Loucy (cell line): ENCODE data around the gene HID1.

Source experiments
- EZH2phosphoT487 ChIP-seq: fragments of 200-600 bp; IDR thresholded peaks from 2 replicates; pipeline ENCODE4 v1.6.1; 2018; ENCODE audit warnings: antibody characterized with exemption, mild to moderate bottlenecking, moderate library complexity, borderline replicate concordance
- TF ChIP-seq, protein P1 (sequence below): fragments of 200-600 bp; sonication (generic); conservative IDR thresholded peaks from 2 replicates; pipeline ENCODE4 v1.5.1; 2014; ENCODE audit warnings: mild to moderate bottlenecking, antibody characterized with exemption, low read length

DNA sequence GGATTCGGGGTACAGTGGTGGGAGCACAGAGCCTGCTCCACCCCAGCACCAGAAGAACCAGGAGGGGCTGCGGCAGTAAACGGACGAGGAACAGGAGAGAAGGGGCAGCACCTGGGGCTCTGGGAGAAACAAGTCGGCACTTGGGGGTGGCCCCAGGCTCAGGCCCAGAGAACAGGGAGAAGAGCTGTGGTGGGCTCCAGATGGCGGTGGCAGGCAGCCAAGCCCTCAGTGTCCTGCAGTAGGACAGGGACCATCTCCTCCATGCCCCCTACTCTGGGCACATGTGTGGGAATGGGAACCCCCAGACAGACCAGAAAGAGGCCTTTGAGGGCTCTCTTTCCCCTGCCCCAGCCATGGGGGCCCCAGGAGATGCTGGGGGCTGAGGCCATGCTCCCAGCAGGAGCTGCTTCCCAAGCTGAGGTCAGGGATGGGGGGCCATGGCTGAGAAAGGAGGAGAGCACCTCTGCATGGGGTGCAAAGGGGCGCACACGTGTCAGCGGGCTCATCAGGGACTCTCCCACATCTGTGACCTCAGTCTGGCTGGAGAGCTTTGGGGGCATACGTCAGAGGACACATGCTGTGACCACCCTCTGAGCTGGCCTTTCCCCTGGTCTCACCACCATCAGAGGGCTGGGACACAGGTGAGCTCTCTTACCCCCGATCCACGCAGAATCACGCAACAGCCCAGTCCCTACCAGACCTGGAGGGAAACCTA is 56.3 kb downstream of the HID1 start:
- TF ChIP-seq EZH2phosphoT487: no peak
- TF ChIP-seq, protein P1, sequence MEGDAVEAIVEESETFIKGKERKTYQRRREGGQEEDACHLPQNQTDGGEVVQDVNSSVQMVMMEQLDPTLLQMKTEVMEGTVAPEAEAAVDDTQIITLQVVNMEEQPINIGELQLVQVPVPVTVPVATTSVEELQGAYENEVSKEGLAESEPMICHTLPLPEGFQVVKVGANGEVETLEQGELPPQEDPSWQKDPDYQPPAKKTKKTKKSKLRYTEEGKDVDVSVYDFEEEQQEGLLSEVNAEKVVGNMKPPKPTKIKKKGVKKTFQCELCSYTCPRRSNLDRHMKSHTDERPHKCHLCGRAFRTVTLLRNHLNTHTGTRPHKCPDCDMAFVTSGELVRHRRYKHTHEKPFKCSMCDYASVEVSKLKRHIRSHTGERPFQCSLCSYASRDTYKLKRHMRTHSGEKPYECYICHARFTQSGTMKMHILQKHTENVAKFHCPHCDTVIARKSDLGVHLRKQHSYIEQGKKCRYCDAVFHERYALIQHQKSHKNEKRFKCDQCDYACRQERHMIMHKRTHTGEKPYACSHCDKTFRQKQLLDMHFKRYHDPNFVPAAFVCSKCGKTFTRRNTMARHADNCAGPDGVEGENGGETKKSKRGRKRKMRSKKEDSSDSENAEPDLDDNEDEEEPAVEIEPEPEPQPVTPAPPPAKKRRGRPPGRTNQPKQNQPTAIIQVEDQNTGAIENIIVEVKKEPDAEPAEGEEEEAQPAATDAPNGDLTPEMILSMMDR: no peak
